K562 (cell line): Measurements from ENCODE around the gene CRYM. TPM values are rescaled to one million over a fixed set of nuclear protein-coding genes. Genes with fewer than 3 reads are reported as not detected.
A peak's percentile ranks its signal among the peaks of the same experiment; 100 is the strongest.

Source experiments
- E2F6 ChIP-seq, 2 experiments: IDR thresholded peaks; 2 replicates each; pipeline ENCODE4 v1.6.1; 2011; ENCODE audit warnings: borderline replicate concordance in 1 of 2, control low read depth in 1 of 2, low read depth in 1 of 2, low read length in 1 of 2, mild to moderate bottlenecking in 1 of 2, mixed read lengths in 1 of 2, moderate library complexity in 1 of 2; ENCODE audit not compliant: insufficient read depth in 1 of 2, insufficient read length in 1 of 2, poor library complexity in 1 of 2, severe bottlenecking in 1 of 2; ENCODE audit errors: extremely low read depth in 1 of 2
- FOXK1 ChIP-seq: sonication (generic); formaldehyde crosslinking; IDR thresholded peaks from 2 replicates; pipeline ENCODE4 v1.8.0; 2022; ENCODE audit warnings: missing genetic modification reagents, mild to moderate bottlenecking, borderline replicate concordance
- MGA ChIP-seq: fragments of 450-650 bp; IDR thresholded peaks from 2 replicates; pipeline ENCODE4 v1.6.1; 2016; ENCODE audit warnings: mild to moderate bottlenecking, moderate library complexity
- NRF1 ChIP-seq, 2 experiments: fragments of 450-650 bp; IDR thresholded peaks in 1 of 2; conservative IDR thresholded peaks in 1 of 2; 2 replicates each; pipeline ENCODE4 v1.6.1; 2014; ENCODE audit warnings: mild to moderate bottlenecking in 2 of 2
- ZBTB33 ChIP-seq: sonication (generic); formaldehyde crosslinking; IDR thresholded peaks from 2 replicates; pipeline ENCODE4 v1.8.1; 2023; ENCODE audit warnings: mild to moderate bottlenecking, missing genetic modification reagents
- polyA plus RNA-seq, 8 experiments: library from polyadenylated mRNA; depleted of rRNA in 4 of 8; stranded (reverse) in 5 of 8; unstranded in 3 of 8; fragments of >200 nt; fragmentation: Nextera tagmentation in 2 of 8; fragmentation: Illumina TruSeq in 1 of 8; extraction: Ambion mirVana in 2 of 8; extraction: Trizol in 1 of 8; gene quantifications; 2 replicates each; pipeline versions ENCODE4 v1.2.1 to v1.2.3, GENCODE V29; 2011 to 2014; ENCODE audit warnings: inconsistent platforms in 1 of 8, missing spikeins in 1 of 8
- total RNA-seq, 7 experiments: library from RNA; depleted of rRNA in 6 of 7; stranded (reverse); fragments of >200 nt in 6 of 7; fragmentation: Illumina TruSeq in 2 of 7; extraction: Trizol in 2 of 7; gene quantifications; 2 replicates each; pipeline versions ENCODE4 v1.2.1 to v1.2.3, GENCODE V29; 2011 to 2021; ENCODE audit warnings: low replicate concordance in 1 of 7

The CRYM gene
- total and polyA plus RNA-seq, 9 of the 15 experiments (the other 6 are each of a cell fraction or from before 2014, with no cell fraction given) = 0.08 to 0.98 (median 0.47) TPM

GRCh38 chr16:21283521-21284289 lies 5.6 kb upstream of the CRYM start (continued):
- peak in 1 of 2 experiments; percentile 34 for TF ChIP-seq E2F6 (IDR thresholded peaks at IDR 0.05; ENCODE audit: borderline replicate concordance in 1 of 2, extremely low read depth in 1 of 2, insufficient read depth in 1 of 2, insufficient read length in 1 of 2, low read depth in 1 of 2, low read length in 1 of 2, poor library complexity in 1 of 2, severe bottlenecking in 1 of 2)
- TF ChIP-seq MGA = no peak
- no peak for TF ChIP-seq FOXK1 (CRISPR knock-in tag)
- 0 out of 2 replicates have a peak, but pooled peaks have one; percentile 18 for TF ChIP-seq ZBTB33
- TF ChIP-seq NRF1 (conservative IDR thresholded peaks at IDR 0.05 in 1 of 2, IDR thresholded peaks at IDR 0.05 in 1 of 2) = 0 out of 4 replicates have a peak, but pooled peaks of 1 of the 2 experiments have one; percentile 25
